Ishikawa (cell line): Measurements from ENCODE around the gene KLHL25.

ENCODE experiments used
- CEBPB ChIP-seq: IDR thresholded peaks from 2 replicates; pipeline ENCODE4 v1.6.1; 2012
- FOXM1 ChIP-seq: IDR thresholded peaks from 2 replicates; pipeline ENCODE4 v1.6.1; 2012; ENCODE audit warnings: low read depth, borderline replicate concordance
- REST ChIP-seq: IDR thresholded peaks from 2 replicates; pipeline ENCODE4 v1.6.1; 2012; ENCODE audit warnings: low read depth, mild to moderate bottlenecking
- TAF1 ChIP-seq: IDR thresholded peaks from 2 replicates; pipeline ENCODE4 v1.6.1; 2012; ENCODE audit warnings: low read depth, mild to moderate bottlenecking

- TF ChIP-seq CEBPB (no peak), FOXM1 (no peak), REST (no peak), TAF1 (no peak)
Measured at GRCh38 chr15:85741021-85741421, 53.7 kb downstream of the KLHL25 start.
